Measurements from ENCODE around the gene SLC26A5.
A peak's percentile ranks its signal among the peaks of the same experiment; 100 is the strongest.

The SLC26A5 gene

GRCh38 chr7:103462358-103462757 is 16.4 kb upstream of the SLC26A5 start:
- no peak overlapping the region for H3K27ac ChIP-seq (replicated peaks)
- no peak for DNase-seq (ENCODE audit: low read depth in 1 of 2, low spot score in 1 of 2)

DNA sequence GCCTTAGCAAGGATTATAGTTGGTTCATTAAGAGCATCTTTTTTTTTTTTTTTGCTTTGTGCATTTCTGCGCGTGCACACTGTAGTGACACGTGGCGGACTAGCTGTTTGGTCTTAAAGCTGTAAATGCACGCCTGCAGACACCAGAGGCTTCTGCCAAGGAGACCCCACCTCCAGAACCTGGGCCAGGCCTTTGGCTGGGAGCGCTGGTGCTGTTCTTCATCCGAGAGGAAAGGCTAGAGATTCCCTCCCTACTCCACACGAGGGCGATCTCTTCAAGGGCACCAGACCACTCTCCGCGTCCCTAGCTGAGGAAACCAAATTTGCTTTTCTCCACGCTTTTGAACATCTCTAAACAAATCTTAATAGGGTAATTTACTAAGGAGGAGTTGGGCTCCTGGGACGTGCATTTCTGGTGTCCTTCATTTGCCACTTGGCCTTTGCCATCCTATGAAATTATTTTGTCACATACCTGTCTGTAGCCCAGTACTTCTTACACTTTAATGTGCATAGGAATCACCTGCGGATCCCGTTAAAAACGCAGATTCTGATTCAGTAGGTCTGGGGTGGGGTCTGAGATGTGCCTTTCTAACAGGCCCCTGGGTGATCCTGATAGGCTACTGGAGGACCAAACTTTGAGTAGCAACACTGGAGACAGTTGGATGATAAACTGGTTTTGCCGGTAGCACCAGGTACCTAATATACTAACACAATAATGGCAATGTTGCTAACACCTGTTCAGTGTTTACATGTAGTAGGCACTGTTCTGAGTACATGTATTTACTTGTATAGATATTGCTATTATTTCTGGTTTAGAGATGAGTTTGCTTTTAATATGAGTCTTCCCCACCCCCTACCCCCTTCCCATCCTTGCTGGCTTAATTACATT is 1.3 kb upstream of the SLC26A5 start:
- H3K4me3 ChIP-seq (replicated peaks; ENCODE audit: insufficient read depth, low read length) = no peak overlapping the region
- DNase-seq (ENCODE audit: low read depth in 1 of 2, low spot score in 1 of 2) = peak; percentile 7 to 53
- TF ChIP-seq POLR2AphosphoS5 (IDR thresholded peaks at IDR 0.05; ENCODE audit: low read depth) (no peak), SPI1 (IDR thresholded peaks at IDR 0.05; ENCODE audit: borderline replicate concordance, low read depth) (no peak), GABPA (IDR thresholded peaks at IDR 0.05; ENCODE audit: low read depth) (no peak)
- TF ChIP-seq, protein P1, sequence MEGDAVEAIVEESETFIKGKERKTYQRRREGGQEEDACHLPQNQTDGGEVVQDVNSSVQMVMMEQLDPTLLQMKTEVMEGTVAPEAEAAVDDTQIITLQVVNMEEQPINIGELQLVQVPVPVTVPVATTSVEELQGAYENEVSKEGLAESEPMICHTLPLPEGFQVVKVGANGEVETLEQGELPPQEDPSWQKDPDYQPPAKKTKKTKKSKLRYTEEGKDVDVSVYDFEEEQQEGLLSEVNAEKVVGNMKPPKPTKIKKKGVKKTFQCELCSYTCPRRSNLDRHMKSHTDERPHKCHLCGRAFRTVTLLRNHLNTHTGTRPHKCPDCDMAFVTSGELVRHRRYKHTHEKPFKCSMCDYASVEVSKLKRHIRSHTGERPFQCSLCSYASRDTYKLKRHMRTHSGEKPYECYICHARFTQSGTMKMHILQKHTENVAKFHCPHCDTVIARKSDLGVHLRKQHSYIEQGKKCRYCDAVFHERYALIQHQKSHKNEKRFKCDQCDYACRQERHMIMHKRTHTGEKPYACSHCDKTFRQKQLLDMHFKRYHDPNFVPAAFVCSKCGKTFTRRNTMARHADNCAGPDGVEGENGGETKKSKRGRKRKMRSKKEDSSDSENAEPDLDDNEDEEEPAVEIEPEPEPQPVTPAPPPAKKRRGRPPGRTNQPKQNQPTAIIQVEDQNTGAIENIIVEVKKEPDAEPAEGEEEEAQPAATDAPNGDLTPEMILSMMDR (IDR thresholded peaks at IDR 0.05; ENCODE audit: insufficient read depth, low read length) = peak; percentile 83
- no peak overlapping the region for H3K27ac ChIP-seq (replicated peaks)
- peaks cover 43% of the 10 kb centered on the region for H3K27me3 ChIP-seq (ENCODE audit: insufficient read depth, poor library complexity, severe bottlenecking)

More at GRCh38 chr7:103462358-103462757, 16.4 kb upstream of the SLC26A5 start:
- Histone ChIP-seq H3K27me3 (ENCODE audit: insufficient read depth, poor library complexity, severe bottlenecking) (no peaks in the 10 kb centered on the region), H3K4me3 (replicated peaks; ENCODE audit: insufficient read depth, low read length) (no peak overlapping the region)
- no peak for TF ChIP-seq POLR2AphosphoS5 (IDR thresholded peaks at IDR 0.05; ENCODE audit: low read depth)
- TF ChIP-seq GABPA (IDR thresholded peaks at IDR 0.05; ENCODE audit: low read depth) = no peak
- TF ChIP-seq REST (IDR thresholded peaks at IDR 0.05; ENCODE audit: insufficient replicate concordance, low read depth) = no peak
- TF ChIP-seq SPI1 (IDR thresholded peaks at IDR 0.05; ENCODE audit: borderline replicate concordance, low read depth) = no peak
- TF ChIP-seq, protein P1 (IDR thresholded peaks at IDR 0.05; ENCODE audit: insufficient read depth, low read length) = no peak

DNA sequence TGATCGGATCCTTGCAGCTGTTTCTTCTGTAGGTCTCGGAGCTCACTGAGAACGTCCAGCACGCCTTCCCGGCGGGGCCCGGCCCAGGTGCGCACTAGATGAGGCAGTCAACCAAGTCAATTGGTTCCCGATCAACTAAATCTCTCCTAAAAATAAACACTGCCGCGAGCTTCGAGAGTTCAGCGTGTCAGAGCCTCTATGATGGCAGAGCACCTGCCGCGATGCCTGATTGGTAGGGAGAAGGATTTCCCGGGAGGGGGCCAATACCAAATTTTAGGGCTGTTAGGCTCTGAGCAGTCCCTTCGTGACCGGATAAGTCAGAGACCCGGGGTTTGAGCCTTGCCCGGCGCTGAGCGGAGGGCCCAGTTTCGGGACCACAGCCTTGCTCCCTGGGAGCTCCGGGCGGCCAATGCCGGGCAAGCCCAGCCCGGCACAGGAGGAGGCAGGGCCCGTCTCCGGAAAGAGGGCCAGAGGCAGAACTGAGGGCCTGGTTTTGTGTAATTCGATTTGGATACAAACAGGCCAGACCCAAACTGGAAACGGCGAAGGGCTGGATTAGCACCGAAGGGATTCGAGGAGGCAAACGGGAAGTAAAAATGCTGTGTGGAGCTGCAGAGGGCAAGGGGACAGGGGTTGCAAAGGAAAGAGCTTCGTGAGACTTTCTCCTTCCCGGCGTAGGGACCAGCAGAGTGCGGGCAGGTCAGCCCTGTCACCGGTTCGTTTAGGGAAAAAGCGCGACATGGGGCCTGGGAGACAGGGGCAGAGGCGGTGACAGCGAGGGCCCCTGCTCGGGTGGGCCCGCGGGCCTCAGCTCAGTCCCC is 569 bp downstream of the SLC26A5 start:
- Histone ChIP-seq H3K27ac (replicated peaks) (no peak overlapping the region), H3K4me3 (replicated peaks; ENCODE audit: insufficient read depth, low read length) (peak overlapping the region; percentile 17), H3K27me3 (ENCODE audit: insufficient read depth, poor library complexity, severe bottlenecking) (peaks cover 43% of the 10 kb centered on the region)
- DNase-seq (ENCODE audit: low read depth in 1 of 2, low spot score in 1 of 2) = peak in 1 of 2 experiments; percentile 6
- TF ChIP-seq POLR2AphosphoS5 (IDR thresholded peaks at IDR 0.05; ENCODE audit: low read depth) = no peak
- no peak for TF ChIP-seq REST (IDR thresholded peaks at IDR 0.05; ENCODE audit: insufficient replicate concordance, low read depth)
- TF ChIP-seq GABPA (IDR thresholded peaks at IDR 0.05; ENCODE audit: low read depth) = no peak
- no peak for TF ChIP-seq SPI1 (IDR thresholded peaks at IDR 0.05; ENCODE audit: borderline replicate concordance, low read depth)
- TF ChIP-seq, protein P1 (IDR thresholded peaks at IDR 0.05; ENCODE audit: insufficient read depth, low read length) = no peak
